Nephron (organoid): ENCODE results near the gene PYGM.

Source experiments
- H3K27ac Mint-ChIP-seq, 3 experiments: 2 replicates each; pipeline ENCODE4 v1.8.0; 2020; ENCODE audit warnings: mixed read lengths in 3 of 3, mild to moderate bottlenecking in 2 of 3, moderate library complexity in 1 of 3
- H3K27me3 Mint-ChIP-seq: 2 replicates; pipeline ENCODE4 v1.8.0; 2021; ENCODE audit warnings: low read depth, mild to moderate bottlenecking, moderate library complexity, mixed read lengths
- H3K36me3 Mint-ChIP-seq: 2 replicates; pipeline ENCODE4 v1.8.0; 2020; ENCODE audit warnings: low read depth, mixed read lengths
- H3K4me1 Mint-ChIP-seq: 2 replicates; pipeline ENCODE4 v1.8.0; 2020; ENCODE audit warnings: mixed read lengths
- H3K4me3 Mint-ChIP-seq, 3 experiments: 2 replicates each; pipeline ENCODE4 v1.8.0; 2020; ENCODE audit warnings: mild to moderate bottlenecking in 3 of 3, mixed read lengths in 3 of 3, moderate library complexity in 2 of 3
- H3K9me3 Mint-ChIP-seq: 2 replicates; pipeline ENCODE4 v1.8.0; 2020; ENCODE audit warnings: mixed read lengths
- CTCF ChIP-seq, 3 experiments: fragments of 200-600 bp; sonication (generic); IDR thresholded peaks; one replicate each; pipeline ENCODE4 v1.5.0; 2021; ENCODE audit warnings: antibody characterized with exemption in 3 of 3; ENCODE audit not compliant: unreplicated experiment in 3 of 3

PYGM gene

GRCh38 chr11:64771861-64772260 lies 12.1 kb upstream of the PYGM start:
- peak overlapping the region in 2 of 3 experiments; percentile 29 to 67 for H3K27ac Mint-ChIP-seq
- H3K4me3 Mint-ChIP-seq: peak overlapping the region in 1 of 3 experiments; percentile 19
- H3K4me1 Mint-ChIP-seq: peaks cover 58% of the 10 kb centered on the region
- no peak for TF ChIP-seq CTCF (IDR thresholded peaks at IDR 0.05; ENCODE audit: unreplicated experiment in 3 of 3)
- H3K36me3 Mint-ChIP-seq: peaks cover 98% of the 10 kb centered on the region
- no peaks in the 10 kb centered on the region for H3K9me3 Mint-ChIP-seq
- H3K27me3 Mint-ChIP-seq: no peaks in the 10 kb centered on the region

DNA sequence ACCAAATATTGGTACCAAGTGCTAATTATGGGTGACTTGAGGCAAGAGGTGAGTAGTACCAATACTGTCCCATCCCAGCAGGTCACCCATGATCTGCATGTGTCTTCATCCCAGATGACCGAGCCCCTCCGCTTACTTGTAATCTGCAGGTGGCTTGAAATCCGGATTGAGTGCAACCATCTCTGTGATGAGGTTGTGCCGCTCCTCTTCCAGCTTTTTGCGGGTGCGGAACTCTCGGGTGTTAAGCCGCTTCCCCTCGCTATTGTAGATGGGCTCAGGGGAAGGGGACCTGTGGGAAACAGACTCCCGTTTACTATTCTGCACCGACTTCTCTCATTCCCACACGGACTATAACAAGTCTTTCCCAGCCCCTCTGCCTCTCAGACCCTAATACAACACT lies 10.3 kb upstream of the PYGM start:
- Mint-ChIP-seq H3K36me3 (peaks cover 92% of the 10 kb centered on the region), H3K27ac (no peak overlapping the region), H3K27me3 (no peaks in the 10 kb centered on the region), H3K4me1 (peaks cover 45% of the 10 kb centered on the region), H3K9me3 (no peaks in the 10 kb centered on the region), H3K4me3 (no peak overlapping the region)
- no peak for TF ChIP-seq CTCF (IDR thresholded peaks at IDR 0.05; ENCODE audit: unreplicated experiment in 3 of 3)

DNA sequence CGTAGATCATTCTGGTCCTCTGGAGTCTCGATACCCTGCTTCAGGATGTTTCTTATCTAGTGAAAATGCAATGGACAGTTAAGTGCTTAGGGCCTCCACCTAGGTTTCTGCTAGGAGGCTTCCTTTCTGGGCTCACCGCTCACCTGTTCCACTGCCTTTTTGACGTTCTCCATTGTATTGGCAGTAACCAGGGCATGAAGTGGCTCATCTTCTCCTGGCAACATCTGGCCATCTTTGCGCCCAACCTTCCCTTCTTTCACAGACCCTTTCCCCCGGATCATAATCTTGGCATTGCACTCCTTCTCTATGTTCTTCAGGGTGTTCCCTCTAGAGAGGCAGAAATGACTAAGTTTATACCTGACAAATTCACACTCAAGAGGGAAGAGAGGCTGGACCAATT lies 9.5 kb upstream of the PYGM start:
- no peak overlapping the region for H3K4me3 Mint-ChIP-seq

GRCh38 chr11:64768300-64768694 lies 8.5 kb upstream of the PYGM start:
- peaks cover 89% of the 10 kb centered on the region for H3K36me3 Mint-ChIP-seq
- H3K27me3 Mint-ChIP-seq: no peaks in the 10 kb centered on the region
- H3K27ac Mint-ChIP-seq: no peak overlapping the region
- H3K9me3 Mint-ChIP-seq: no peaks in the 10 kb centered on the region
- TF ChIP-seq CTCF (IDR thresholded peaks at IDR 0.05; ENCODE audit: unreplicated experiment in 3 of 3): no peak
- no peak overlapping the region for H3K4me3 Mint-ChIP-seq
- peaks cover 50% of the 10 kb centered on the region for H3K4me1 Mint-ChIP-seq

More for the DNA sequence above, 9.5 kb upstream of the PYGM start:
- H3K27me3 Mint-ChIP-seq: no peaks in the 10 kb centered on the region
- H3K9me3 Mint-ChIP-seq: no peaks in the 10 kb centered on the region
- peaks cover 50% of the 10 kb centered on the region for H3K4me1 Mint-ChIP-seq
- H3K27ac Mint-ChIP-seq: no peak overlapping the region
- H3K36me3 Mint-ChIP-seq: peaks cover 92% of the 10 kb centered on the region
- no peak for TF ChIP-seq CTCF (IDR thresholded peaks at IDR 0.05; ENCODE audit: unreplicated experiment in 3 of 3)

GRCh38 chr11:64767344-64768299 lies 7.8 kb upstream of the PYGM start:
- peak; percentile 71 to 77 (median 76) for TF ChIP-seq CTCF (IDR thresholded peaks at IDR 0.05; ENCODE audit: unreplicated experiment in 3 of 3)
- Mint-ChIP-seq H3K36me3 (peaks cover 89% of the 10 kb centered on the region), H3K27ac (peak overlapping the region; percentile 27 to 72 (median 49)), H3K4me1 (peaks cover 54% of the 10 kb centered on the region), H3K4me3 (no peak overlapping the region), H3K9me3 (no peaks in the 10 kb centered on the region), H3K27me3 (no peaks in the 10 kb centered on the region)
